Stimulated activated naive B cell treated with anti-CD40 and anti-IgM and Interleukin-4, amounts not matched to agents 10 μg/mL and 1 μg/mL and 100 μg/mL, for 72 hours (primary cell): Measurements from ENCODE around the gene RBFOX2.

Experiments used
- ATAC-seq, 2 donors: fragments of 150-1000 bp; cut with Tn5 transposase; replicated peaks; 2 replicates each; pipeline ENCODE4 v1.10.0; 2021; ENCODE audit warnings: moderate library complexity in 1 of 2
- DNase-seq: peaks from one replicate; pipeline ENCODE4 v3.0.0; 2021
- H3K27ac Mint-ChIP-seq: one replicate; pipeline ENCODE4 v1.8.0; 2022; ENCODE audit warnings: mild to moderate bottlenecking, mixed read lengths
- H3K27me3 Mint-ChIP-seq, 2 donors: one replicate each; pipeline ENCODE4 v1.8.0; 2022; ENCODE audit warnings: mixed read lengths in 2 of 2
- H3K36me3 Mint-ChIP-seq, 2 donors: one replicate each; pipeline ENCODE4 v1.8.0; 2022; ENCODE audit warnings: mixed read lengths in 2 of 2, mild to moderate bottlenecking in 1 of 2
- H3K4me1 Mint-ChIP-seq, 2 donors: one replicate each; pipeline ENCODE4 v1.8.0; 2022; ENCODE audit warnings: mixed read lengths in 2 of 2, mild to moderate bottlenecking in 1 of 2
- H3K4me3 Mint-ChIP-seq, 2 donors: one replicate each; pipeline ENCODE4 v1.8.0; 2022; ENCODE audit warnings: mild to moderate bottlenecking in 2 of 2, mixed read lengths in 2 of 2, moderate library complexity in 1 of 2
- H3K9me3 Mint-ChIP-seq, 2 donors: one replicate each; pipeline ENCODE4 v1.8.0; 2022; ENCODE audit warnings: mixed read lengths in 2 of 2, mild to moderate bottlenecking in 1 of 2

RBFOX2 gene

DNA sequence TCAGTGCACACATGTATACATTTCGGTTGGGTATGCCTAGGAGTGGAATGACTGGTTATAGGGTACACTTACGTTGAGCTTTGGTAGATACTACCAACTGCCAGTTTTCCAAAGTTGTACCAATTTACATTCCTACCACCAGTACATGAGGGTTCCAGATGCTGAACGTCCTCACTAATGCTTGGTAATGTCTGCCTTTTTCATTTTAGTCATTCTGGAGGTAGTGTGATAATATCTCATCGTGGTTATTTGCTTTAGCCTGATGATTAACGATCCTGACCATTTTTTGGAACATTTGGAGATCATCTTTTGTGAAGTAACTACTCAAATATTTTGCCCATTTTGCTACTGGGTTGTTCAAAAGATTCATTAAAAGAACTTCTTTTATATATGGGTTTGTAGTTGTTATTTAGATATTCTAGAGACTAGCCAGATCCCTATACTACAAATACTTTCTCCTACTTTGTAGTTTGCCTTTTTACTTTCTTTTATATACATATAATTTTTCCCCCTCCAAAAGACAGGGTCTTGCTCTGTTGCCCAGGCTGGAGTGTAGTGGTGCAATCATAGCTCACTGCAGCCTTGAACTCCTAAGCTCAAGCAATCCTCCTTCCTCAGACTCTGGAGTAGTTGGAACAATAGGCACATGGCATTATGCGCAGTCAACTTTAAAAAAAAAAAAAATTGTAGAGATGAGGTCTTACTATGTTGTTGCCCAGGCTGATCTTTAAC is 62.1 kb downstream of the RBFOX2 start:
- no peak overlapping the region for H3K27ac Mint-ChIP-seq
- no peak overlapping the region for H3K4me3 Mint-ChIP-seq
- H3K4me1 Mint-ChIP-seq = no peaks in the 10 kb centered on the region
- no peak for DNase-seq
- H3K36me3 Mint-ChIP-seq = no peaks in the 10 kb centered on the region
- peaks cover 13 to 17% of the 10 kb centered on the region in 2 donors for H3K27me3 Mint-ChIP-seq
- H3K9me3 Mint-ChIP-seq = no peaks in the 10 kb centered on the region
- ATAC-seq = no peak

DNA sequence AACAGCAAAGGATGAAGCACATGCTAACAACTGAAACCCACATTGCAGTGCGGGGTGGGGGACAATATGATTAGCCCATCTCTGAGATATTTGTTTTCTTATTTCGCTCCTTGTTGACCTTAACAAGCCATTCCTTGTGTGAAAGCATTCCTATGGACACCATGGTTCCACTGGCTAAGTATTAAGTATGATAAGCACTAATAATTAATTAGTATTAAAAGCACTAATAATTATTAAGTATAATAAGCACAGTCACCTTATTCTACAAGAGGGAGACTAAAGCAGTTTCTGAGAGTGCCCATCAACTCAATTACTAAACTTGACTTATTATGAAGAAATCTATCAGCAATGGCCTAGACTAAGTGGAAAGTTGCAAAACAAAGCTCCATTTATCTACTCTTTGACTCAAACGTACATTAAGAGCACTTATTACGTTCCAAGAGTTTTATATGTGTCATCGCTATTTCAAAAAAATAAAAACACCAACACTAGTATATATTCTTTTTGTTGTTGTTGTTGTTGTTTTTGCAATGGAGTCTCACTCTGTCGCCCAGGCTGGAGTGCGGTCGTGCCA is 65.3 kb downstream of the RBFOX2 start:
- H3K4me1 Mint-ChIP-seq = no peaks in the 10 kb centered on the region
- no peak overlapping the region for H3K27ac Mint-ChIP-seq
- ATAC-seq (no peak), DNase-seq (no peak)
- no peaks in the 10 kb centered on the region for H3K36me3 Mint-ChIP-seq
- no peak overlapping the region for H3K4me3 Mint-ChIP-seq
- H3K9me3 Mint-ChIP-seq = no peaks in the 10 kb centered on the region
- peaks cover 12 to 21% of the 10 kb centered on the region in 2 donors for H3K27me3 Mint-ChIP-seq

DNA sequence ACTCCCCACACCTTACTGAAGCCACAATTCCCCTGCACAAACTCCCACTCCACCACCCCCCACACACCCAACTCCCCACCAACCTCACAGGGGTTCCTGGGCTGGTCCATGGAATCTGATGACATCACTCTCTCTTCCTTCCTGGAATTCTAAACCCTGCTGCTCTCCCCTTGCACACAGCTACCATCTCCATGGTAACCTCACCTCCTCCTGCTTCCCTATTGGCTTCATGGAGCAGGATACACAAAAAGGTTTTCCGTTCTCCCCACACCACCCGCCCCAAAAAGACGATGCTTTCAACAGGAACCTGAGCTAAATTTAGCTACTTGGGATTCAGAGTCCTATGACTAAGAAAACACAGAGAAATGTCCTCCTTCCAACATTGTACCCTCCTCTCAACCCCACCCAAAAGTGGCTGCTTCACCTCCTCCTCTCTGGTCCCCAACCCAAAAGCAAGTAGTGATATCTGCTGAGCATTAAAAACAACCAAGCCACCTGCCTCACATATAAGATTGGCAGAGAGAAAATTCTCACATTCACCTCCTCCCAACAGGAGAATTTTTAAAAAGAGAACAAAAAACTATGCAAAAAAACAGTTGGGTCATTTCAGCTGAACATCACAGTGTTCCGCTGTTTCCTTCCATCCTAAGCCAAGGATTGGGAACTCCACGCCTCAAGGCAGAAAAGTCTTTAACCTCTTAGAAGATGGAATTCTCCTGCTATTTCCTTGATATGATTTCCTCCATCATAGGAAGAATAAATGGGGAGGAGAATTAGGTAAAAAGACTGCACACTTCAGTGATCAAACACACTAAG is 66.9 kb downstream of the RBFOX2 start:
- peaks cover 12 to 14% of the 10 kb centered on the region in 2 donors for H3K27me3 Mint-ChIP-seq
- no peak for DNase-seq

DNA sequence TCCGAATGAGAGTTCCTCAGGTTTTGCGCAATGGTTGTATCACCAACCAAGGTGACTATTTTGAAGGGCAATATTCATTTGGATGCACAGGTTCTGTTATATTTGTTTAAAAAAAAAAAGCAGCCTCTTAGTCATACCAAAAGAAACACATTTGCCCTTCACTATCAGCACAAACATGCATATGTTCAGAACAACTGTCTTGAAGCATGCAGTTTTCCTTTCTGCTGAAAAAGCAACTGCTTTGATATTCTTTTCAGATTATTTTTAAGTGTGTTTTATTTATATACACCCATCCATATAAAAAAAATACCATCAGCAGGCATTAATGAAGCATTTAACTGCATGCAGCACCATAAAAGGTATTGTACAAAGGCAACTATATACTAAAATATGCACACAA is 67.8 kb downstream of the RBFOX2 start:
- H3K9me3 Mint-ChIP-seq = no peaks in the 10 kb centered on the region

More for the DNA sequence above, 66.9 kb downstream of the RBFOX2 start:
- no peaks in the 10 kb centered on the region for H3K9me3 Mint-ChIP-seq
- H3K36me3 Mint-ChIP-seq = no peaks in the 10 kb centered on the region
- no peak overlapping the region for H3K4me3 Mint-ChIP-seq
- H3K4me1 Mint-ChIP-seq = no peaks in the 10 kb centered on the region
- H3K27ac Mint-ChIP-seq = no peak overlapping the region
- ATAC-seq = no peak

DNA sequence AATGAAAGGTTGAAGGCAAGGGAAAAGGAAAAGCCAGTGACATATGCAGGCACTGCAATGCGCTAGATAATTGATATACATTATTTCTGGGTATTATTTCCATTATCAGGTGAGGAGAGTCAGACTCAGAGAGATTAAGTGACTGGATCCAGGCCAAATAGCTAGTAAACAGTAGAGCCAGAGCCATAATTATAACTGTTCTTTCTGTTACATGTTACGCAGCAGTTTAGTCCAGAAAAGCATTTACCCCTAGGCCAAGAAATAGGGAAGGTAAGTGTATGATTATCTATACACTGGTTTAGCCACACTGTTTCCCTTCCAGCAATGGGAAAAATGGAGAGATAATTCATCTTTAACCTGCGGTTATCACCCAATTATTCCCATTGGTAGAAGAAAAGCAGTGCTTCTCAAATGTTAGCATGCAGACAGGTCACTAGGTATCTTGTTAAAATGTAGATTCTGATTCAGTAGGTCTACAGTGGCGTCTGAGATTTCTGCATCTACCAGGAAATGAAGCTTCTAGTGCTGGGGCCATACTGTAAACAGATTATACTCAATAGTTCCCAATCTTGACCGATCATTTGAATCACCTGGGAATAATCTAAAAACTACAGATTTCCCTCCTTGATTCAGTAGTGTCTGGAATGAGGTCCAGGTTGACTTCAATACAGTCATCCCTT is 69.4 kb downstream of the RBFOX2 start:
- Mint-ChIP-seq H3K4me3 (no peak overlapping the region), H3K36me3 (no peaks in the 10 kb centered on the region), H3K27me3 (peaks cover 12 to 14% of the 10 kb centered on the region in 2 donors), H3K9me3 (no peaks in the 10 kb centered on the region), H3K27ac (no peak overlapping the region), H3K4me1 (no peaks in the 10 kb centered on the region)
- no peak for DNase-seq
- ATAC-seq = no peak

More for the DNA sequence above, 67.8 kb downstream of the RBFOX2 start:
- no peak for DNase-seq
- Mint-ChIP-seq H3K27ac (no peak overlapping the region), H3K36me3 (no peaks in the 10 kb centered on the region), H3K4me3 (no peak overlapping the region), H3K4me1 (no peaks in the 10 kb centered on the region), H3K27me3 (peaks cover 12 to 14% of the 10 kb centered on the region in 2 donors)
- no peak for ATAC-seq

DNA sequence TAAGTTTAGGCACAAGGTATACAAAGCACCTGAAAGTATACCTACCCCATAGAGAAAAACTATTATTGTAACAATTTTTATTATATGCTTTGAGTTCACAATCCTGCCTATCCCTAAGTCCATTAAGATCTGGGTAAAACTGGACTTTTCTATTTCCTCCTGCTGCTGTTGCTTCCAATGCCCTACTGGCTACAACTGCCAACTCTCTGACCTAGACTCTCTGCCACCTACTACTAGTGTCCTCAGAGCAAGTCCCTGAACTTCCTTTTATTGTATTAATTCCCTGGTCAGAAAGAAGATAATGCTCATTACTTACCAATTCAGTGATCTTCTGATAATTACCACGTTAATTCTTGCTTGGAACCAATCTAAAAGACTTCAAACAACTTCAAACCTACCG is 70.3 kb downstream of the RBFOX2 start:
- no peaks in the 10 kb centered on the region for H3K9me3 Mint-ChIP-seq
- ATAC-seq = no peak

DNA sequence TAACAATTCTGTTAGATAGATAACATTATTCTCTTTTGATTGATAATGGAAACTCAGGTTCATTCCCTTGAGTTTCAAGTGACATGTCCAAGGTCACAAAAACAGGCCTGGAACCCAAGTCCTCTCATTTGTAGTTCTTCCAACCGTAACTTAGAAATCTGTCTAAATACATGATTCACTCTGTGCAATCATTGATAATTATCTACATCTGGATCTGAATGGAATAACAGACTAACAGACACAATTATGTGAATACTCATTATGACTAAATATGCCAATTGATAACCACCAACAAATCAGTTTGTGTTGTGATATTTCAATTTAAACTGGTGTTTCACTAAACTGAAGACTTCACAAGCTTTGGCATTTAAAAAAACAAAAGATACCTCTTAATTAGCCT is 71.0 kb downstream of the RBFOX2 start:
- Mint-ChIP-seq H3K9me3 (no peaks in the 10 kb centered on the region), H3K36me3 (no peaks in the 10 kb centered on the region), H3K27ac (no peak overlapping the region), H3K4me3 (no peak overlapping the region), H3K4me1 (no peaks in the 10 kb centered on the region), H3K27me3 (peaks cover 10 to 12% of the 10 kb centered on the region in 2 donors)
- DNase-seq = no peak
- no peak for ATAC-seq

More for the DNA sequence above, 70.3 kb downstream of the RBFOX2 start:
- H3K27ac Mint-ChIP-seq = no peak overlapping the region
- H3K4me3 Mint-ChIP-seq = no peak overlapping the region
- no peaks in the 10 kb centered on the region for H3K36me3 Mint-ChIP-seq
- no peak for DNase-seq
- peaks cover 12 to 14% of the 10 kb centered on the region in 2 donors for H3K27me3 Mint-ChIP-seq
- H3K4me1 Mint-ChIP-seq = no peaks in the 10 kb centered on the region

DNA sequence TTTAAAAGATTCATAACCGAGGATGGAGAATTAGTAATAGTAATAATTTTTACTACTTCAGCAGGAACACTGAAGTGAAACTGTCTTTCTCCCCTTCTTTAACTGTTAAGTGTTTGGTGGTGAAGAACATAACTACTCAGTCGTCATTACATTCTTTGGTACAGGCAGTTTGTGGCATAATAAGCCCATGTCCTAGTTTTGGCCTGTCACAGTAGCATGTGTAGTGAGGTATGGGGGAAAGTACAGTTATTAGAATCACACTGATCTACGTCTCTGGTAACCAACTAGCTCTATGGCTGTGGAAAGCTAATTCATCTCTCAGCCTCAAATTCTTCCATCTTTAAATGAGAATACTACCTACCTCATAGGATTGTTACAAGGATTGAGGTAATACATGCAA is 71.8 kb downstream of the RBFOX2 start:
- peaks cover 7 to 10% of the 10 kb centered on the region in 2 donors for H3K27me3 Mint-ChIP-seq
- no peak overlapping the region for H3K27ac Mint-ChIP-seq

DNA sequence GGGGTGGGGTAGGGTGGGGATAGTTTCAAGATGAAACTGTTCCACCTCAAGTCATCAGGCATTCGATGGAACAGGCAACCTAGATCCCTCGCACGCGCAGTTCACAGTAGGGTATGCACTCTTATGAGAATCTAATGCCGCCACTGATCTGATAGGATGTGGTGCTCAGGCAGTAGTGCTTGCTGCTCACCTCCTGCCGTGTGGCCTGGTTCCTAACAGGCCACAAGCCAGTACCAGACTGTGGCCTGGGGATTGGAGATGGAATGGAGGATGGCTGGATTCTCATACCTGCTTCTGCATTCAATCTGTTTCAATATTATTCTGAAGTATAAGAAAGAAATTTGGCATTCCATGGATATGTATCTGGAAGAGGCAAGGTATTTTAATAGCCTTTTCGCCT is 73.1 kb downstream of the RBFOX2 start:
- ATAC-seq = no peak
- H3K27me3 Mint-ChIP-seq = peaks cover 0 to 4% of the 10 kb centered on the region in 2 donors
- no peak overlapping the region for H3K27ac Mint-ChIP-seq
- DNase-seq = no peak
- no peaks in the 10 kb centered on the region for H3K4me1 Mint-ChIP-seq
- no peaks in the 10 kb centered on the region for H3K9me3 Mint-ChIP-seq
- H3K4me3 Mint-ChIP-seq = no peak overlapping the region
- H3K36me3 Mint-ChIP-seq = no peaks in the 10 kb centered on the region

More for the DNA sequence above, 71.8 kb downstream of the RBFOX2 start:
- no peaks in the 10 kb centered on the region for H3K9me3 Mint-ChIP-seq
- H3K4me3 Mint-ChIP-seq = no peak overlapping the region
- no peaks in the 10 kb centered on the region for H3K36me3 Mint-ChIP-seq
- H3K4me1 Mint-ChIP-seq = no peaks in the 10 kb centered on the region
- no peak for DNase-seq
- no peak for ATAC-seq

DNA sequence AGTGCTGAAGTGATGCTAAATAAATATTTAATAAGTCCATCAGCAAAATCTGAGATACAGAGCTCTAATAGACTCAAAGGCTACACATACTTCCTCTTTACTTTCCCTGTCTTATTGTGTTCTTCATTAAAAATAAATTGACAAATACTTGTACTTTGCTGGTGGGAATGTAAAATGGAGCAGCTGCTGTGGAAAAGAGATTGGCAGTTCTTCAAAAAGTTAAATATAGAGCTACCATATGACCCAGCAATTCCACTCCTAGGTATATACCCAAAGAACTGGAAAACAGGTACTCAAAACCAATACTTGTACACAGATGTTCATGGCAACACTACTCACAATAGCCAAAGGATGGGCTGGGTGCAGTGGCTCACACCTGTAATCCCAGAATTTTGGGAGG is 76.0 kb downstream of the RBFOX2 start:
- H3K4me1 Mint-ChIP-seq = no peaks in the 10 kb centered on the region
- no peaks in the 10 kb centered on the region for H3K27me3 Mint-ChIP-seq
- DNase-seq (no peak), ATAC-seq (no peak)
- no peak overlapping the region for H3K4me3 Mint-ChIP-seq
- no peaks in the 10 kb centered on the region for H3K9me3 Mint-ChIP-seq
- H3K36me3 Mint-ChIP-seq = no peaks in the 10 kb centered on the region
- H3K27ac Mint-ChIP-seq = no peak overlapping the region

DNA sequence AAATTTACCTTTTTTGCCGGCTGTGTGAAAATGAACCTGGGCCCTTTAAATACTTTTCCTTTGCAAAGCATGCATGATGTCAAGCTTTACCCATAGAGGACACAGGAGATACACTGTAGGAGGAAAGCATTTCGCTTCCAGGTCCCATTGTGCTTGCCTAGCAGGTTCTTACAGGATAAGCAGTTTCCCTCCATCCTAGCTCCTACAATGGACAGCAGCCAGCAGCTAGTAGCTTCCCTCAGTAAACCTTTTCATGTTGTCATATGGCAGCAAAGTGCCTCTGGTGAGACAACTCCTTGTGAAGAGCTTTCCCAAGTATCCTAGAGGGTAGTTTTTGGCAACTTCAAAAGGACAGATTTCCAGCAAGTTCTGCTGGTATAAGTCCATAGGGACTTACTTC is 78.4 kb downstream of the RBFOX2 start:
- DNase-seq (no peak), ATAC-seq (no peak)
- Mint-ChIP-seq H3K27me3 (no peaks in the 10 kb centered on the region), H3K4me3 (no peak overlapping the region), H3K27ac (no peak overlapping the region), H3K9me3 (no peaks in the 10 kb centered on the region), H3K36me3 (no peaks in the 10 kb centered on the region), H3K4me1 (no peaks in the 10 kb centered on the region)

DNA sequence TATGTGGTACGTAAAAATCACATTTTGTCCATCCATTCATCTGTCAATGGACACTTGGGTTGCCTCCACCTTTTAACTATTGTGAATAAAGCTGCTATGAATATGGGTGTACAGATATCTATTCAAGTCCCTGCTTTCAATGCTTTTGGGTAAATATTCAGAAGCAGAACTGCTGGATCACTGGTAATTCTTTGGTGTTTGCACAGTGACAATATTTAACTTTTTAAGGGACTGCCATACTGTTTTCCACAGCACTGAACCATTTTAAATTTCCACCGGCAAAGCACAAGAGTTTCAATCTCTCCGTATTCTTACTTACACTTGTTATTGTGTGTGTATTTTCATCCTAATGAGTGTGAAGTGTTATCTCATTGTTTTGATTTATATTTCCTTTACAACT is 79.4 kb downstream of the RBFOX2 start:
- Mint-ChIP-seq H3K4me3 (no peak overlapping the region), H3K9me3 (no peaks in the 10 kb centered on the region), H3K27me3 (no peaks in the 10 kb centered on the region), H3K4me1 (no peaks in the 10 kb centered on the region), H3K36me3 (no peaks in the 10 kb centered on the region), H3K27ac (no peak overlapping the region)
- no peak for ATAC-seq
- DNase-seq = no peak

DNA sequence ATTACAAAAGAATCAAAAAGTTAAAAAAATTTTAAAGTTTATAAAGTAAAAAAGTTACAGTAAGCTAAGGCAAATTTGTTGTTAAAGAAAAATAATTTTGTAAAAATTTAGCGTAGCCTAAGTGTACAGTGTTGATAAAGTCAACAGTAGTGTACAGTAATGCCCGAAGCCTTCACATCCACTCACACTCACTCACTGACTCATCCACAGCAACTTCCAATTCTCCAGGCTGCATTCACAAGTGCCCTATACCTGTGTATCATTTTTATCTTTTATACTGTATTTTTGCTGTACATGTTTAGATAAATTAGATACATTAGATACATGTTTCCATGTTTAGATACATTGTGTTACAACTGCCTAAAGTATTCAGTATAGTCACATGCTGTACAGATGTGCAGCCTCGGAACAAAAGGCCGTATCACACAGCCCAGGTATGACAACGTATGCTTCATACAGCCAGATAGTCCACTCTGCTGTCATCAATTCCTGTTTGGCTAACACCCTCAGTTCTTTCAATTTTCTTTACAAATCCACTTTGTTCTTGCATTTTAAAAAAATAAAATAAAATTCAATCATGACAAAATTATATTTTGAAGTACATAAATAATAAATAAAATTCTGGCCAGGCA is 80.7 kb downstream of the RBFOX2 start:
- Mint-ChIP-seq H3K9me3 (no peaks in the 10 kb centered on the region), H3K4me1 (no peaks in the 10 kb centered on the region), H3K4me3 (no peak overlapping the region), H3K36me3 (no peaks in the 10 kb centered on the region), H3K27me3 (no peaks in the 10 kb centered on the region), H3K27ac (no peak overlapping the region)
- no peak for ATAC-seq
- no peak for DNase-seq

DNA sequence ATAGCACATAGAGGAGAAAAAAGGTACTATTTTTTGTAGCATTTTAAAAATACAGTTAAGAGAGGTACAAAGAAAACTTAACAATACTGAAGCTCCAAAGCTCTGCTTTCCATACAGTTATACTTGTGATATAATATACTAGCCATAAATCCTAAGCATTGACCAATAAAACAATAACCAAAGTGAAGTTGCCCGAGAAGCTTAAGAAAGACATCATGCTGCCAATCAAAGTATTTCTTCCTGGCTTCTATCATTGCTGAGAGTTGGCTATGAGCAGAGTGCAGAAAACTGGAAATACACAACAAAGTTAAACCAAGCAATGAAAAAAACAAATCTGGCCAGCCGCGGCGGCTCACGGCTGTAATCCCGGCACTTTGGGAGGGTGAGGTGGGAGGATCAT is 84.2 kb downstream of the RBFOX2 start:
- Mint-ChIP-seq H3K4me1 (no peaks in the 10 kb centered on the region), H3K36me3 (no peaks in the 10 kb centered on the region), H3K4me3 (no peak overlapping the region), H3K9me3 (no peaks in the 10 kb centered on the region), H3K27me3 (peaks cover 0 to 5% of the 10 kb centered on the region in 2 donors), H3K27ac (no peak overlapping the region)
- ATAC-seq (no peak), DNase-seq (no peak)
